ENCODE results near the gene CUX1.

- TF ChIP-seq, protein P1, sequence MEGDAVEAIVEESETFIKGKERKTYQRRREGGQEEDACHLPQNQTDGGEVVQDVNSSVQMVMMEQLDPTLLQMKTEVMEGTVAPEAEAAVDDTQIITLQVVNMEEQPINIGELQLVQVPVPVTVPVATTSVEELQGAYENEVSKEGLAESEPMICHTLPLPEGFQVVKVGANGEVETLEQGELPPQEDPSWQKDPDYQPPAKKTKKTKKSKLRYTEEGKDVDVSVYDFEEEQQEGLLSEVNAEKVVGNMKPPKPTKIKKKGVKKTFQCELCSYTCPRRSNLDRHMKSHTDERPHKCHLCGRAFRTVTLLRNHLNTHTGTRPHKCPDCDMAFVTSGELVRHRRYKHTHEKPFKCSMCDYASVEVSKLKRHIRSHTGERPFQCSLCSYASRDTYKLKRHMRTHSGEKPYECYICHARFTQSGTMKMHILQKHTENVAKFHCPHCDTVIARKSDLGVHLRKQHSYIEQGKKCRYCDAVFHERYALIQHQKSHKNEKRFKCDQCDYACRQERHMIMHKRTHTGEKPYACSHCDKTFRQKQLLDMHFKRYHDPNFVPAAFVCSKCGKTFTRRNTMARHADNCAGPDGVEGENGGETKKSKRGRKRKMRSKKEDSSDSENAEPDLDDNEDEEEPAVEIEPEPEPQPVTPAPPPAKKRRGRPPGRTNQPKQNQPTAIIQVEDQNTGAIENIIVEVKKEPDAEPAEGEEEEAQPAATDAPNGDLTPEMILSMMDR (IDR thresholded peaks at IDR 0.05; ENCODE audit: low read depth, low read length, poor library complexity, severe bottlenecking) = no peak
- TF ChIP-seq EZH2phosphoT487 (IDR thresholded peaks at IDR 0.05; ENCODE audit: borderline replicate concordance, low read length) = no peak
Measured at GRCh38 chr7:102096012-102096332, 278.5 kb downstream of the CUX1 start.
